Measurements from ENCODE around the gene HIF1A.
"Not testable (repeated sequence)": the region's sequence is repeated elsewhere in the genome, so short reads cannot be mapped to it uniquely, and the experiment has no call there.

Gene HIF1A

DNA sequence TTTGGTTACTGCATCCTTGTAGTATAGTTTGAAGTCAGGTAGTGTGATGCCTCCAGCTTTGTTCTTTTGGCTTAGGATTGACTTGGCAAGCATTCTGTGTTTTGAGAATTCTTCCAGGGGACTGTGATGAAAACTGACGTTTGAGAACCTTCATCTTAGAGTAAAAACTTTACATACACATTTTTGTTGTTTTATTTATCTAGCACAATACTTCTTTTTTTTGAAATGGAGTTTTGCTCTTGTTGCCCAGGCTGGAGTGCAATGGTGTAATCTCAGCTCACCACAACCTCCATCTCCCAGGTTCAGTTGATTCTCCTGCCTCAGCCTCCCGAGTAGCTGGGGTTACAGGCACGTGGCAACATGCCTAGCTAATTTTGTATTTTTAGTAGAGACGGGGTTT is 13.4 kb downstream of the HIF1A start:
- DNase-seq (ENCODE audit: low read depth), result not testable (repeated sequence)

DNA sequence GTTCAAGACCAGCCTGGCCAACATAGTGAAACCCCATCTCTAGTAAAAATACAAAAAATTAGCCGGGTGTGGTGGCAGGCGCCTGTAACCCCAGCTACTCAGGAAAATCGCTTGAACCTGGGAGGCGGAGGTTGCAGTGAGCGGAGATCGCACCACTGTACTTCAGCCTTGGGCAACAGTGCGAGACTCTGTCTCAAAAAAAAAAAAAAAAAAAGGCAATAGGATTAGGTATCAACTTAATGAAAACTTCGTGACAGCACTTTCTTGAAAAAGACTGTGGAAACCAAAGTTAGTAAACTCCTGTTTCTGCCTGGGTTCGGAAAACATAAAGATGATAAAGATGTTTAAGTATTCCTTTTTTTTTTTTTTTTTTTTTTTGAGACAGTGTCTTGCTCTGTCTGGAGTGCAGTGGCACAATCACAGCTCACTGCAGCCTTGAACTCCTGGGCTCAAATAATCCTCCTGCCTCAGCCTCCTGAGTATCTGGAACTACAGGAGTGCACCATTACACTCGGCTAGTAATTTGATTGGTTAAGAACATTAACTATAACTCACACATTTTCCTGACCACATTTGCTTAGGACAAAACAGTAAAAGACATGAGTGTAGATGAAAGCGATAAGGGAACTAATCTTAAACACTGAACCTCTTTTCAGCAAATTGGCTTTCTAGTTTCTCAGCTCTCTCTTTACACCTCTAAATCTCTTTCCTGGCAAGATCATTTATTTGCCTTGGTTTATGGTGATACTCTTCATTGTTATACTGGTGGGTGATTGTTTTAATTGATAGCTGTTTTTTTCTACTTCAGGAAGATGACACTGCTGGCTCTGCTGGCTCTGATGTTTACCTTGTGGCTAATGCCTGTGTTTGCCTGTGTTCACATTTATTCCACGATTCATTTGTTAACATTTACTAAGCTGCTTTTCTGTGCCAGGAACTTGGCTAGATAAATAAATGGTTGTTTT is 15.8 kb downstream of the HIF1A start:
- DNase-seq (ENCODE audit: low read depth), result no peak

DNA sequence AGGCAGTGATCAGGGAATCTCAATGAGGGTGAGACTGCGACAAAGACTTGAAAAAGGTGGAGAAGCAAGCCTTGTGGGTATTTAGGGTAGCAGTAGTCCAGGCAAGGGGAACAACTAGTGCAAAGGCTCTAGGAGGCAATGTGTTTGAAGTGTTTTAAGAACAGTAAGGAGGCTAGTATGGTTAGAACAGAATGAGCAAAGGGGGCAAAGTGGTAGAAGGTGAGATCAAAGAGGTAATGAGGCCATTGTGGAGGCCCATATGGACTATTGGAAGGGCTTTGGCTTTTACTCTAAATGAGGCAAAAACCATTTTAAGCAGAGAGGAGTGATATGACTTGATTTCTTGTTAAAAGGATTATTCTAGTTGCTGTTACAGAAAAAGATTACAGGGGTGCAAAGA is 16.8 kb downstream of the HIF1A start:
- no peak for DNase-seq (ENCODE audit: low read depth)

DNA sequence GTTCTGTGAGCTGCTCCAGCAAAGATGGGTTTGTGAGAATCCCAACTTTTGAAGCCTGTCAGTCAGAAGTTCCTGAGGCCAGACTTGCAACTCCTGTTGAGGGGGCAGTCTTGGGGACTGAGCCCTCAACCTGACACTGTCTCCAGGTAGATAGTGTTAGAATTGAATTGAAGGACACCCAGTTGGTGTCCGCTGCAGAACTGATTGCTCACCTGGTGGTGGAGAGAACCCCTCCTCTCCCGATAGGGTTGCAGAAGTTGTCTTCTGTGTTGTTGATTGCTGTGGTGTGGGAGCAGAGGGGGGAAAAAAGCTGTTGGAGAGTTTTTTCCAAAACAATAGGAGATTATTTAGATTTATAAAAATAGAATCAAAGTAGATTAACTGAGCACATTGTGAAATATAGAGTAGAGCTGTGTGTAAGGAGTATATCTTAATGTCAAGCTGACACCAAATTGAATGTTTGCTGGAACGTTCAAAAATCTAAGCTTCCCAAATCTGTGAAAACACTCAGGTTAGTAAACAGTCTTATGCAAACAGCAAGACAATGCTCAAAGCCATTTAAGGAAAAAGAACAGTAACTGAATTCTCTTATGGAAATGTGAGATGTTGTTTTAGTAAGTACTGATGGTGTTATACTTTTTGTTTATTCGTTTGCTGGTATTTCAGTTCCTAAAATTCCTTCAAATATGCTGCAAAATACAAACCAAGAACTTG is 18.6 kb downstream of the HIF1A start:
- DNase-seq (ENCODE audit: low read depth), result peak; percentile 14

DNA sequence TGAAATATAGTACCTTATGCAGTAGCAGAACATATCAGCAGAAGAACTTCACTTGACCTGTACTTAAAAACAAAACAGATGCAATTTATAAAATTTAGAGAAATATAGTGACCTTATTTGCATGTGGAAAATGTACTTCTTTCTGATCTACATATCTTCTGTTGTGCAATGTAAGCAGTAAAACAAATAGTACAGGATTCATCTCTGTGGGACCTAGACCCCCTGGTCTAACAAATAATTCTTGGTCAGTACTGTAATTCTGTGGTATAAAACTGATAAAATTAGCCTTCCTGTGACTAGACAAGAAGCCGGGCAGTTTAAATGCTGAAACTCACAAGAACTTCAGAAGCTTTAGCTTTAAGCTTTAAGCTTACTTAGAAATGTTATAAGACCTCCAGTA is 21.6 kb downstream of the HIF1A start:
- no peak for DNase-seq (ENCODE audit: low read depth)

DNA sequence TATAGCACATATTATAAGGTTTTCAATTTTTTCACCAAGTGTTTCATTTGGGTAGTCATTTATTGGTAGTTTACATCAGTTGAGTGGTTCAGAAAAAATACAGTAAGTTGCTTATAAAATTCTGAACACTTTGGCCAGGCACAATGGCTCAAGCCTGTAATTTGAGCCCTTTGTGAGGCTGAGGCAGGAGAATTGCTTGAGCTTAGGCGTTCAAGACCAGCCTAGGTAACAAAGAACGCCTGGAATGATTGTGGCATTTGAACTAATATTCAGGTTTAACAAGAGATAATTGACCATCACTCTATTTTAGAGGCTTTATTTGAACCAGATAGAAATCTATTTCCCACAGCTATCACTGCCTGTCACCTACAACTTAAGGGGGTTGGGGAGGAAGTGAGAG is 22.7 kb downstream of the HIF1A start:
- DNase-seq (ENCODE audit: low read depth), result no peak

DNA sequence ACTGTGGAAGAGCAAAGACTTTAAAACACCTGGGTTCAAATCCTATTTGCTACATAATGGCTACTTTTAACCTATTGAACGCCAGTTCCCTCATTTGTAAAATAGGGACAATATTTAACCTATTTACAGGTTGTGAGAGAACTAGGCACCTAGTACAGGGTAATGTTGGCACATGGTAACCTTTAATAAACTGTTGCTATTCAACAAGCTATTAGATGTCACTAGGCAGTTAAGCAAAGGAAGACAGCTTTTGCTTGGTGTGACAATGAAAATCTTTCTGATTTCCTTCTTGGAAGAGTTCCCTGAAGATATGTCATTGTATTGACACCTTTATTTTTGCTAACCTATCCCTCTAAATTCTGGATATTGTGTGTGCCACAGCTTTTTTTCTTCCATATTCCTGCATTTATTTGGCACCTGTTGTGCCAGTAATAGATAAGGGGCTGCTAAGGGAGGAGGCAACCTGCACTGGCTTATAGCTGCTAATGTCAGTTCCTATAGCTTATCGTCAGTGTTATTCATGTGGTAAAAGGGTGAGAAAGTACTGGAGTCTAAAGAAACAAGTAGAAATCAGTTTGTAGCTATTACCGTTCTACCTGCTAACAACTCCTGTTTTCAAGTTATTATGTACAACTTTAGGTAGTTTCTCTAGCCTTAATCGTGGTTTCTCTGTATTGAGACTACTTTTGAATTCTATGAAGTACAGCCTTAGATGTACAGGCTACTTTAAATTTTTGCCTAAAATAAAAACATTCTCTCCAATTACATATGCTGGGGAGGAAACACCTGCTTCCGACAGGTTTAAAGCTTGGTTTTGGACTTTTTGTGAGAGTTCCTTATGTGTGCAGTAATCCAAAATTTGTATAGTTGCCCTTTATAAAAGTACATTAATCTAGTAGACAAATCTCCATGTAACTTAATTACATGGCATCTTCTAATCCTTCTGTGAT is 24.3 kb downstream of the HIF1A start:
- no peak for DNase-seq (ENCODE audit: low read depth)

DNA sequence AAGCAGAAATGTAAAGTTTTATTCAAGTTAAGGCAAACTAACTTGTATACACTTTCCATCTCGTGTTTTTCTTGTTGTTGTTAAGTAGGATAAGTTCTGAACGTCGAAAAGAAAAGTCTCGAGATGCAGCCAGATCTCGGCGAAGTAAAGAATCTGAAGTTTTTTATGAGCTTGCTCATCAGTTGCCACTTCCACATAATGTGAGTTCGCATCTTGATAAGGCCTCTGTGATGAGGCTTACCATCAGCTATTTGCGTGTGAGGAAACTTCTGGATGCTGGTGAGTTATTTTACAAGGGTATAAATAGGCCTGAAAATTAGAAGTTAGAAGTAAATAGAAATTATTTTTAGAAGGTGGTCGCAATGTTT is 25.0 kb downstream of the HIF1A start:
- no peak for DNase-seq (ENCODE audit: low read depth)

DNA sequence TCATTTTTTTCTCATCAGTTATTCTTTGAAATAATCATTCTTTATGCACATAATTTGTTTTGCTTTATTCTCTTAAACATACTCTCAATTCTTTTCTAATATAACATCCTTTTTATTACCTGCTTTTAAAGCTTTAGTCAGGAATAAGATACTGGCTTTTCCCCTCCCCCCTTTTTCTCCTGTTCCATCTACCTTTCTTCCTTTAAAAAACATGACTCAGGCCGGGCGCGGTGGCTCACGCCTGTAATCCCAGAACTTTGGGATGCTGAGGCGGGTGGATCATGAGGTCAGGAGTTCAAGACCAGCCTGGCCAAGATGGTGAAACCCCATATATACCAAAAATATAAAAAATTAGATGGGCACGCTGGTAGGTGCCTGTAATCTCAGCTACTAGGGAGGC is 25.4 kb downstream of the HIF1A start:
- DNase-seq (ENCODE audit: low read depth), result no peak

DNA sequence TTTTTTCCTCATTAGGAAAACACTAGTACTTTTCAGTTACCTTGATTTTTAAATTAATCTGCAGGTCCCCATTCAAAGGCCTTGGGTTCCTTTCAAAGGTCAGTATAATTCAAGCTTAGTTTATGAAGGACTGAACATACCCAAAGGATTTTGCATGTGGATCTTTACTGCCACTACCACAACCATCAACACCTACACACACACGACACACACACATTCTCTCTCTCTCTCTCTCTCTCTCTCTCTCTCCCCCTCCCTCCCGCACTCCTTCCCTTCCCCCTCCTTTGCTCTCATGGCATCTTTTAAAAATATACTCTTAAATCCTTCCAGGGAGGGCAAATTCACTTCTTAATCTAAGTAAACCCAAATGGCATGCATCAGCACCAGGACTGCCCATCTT is 28.8 kb downstream of the HIF1A start:
- no peak for DNase-seq (ENCODE audit: low read depth)

DNA sequence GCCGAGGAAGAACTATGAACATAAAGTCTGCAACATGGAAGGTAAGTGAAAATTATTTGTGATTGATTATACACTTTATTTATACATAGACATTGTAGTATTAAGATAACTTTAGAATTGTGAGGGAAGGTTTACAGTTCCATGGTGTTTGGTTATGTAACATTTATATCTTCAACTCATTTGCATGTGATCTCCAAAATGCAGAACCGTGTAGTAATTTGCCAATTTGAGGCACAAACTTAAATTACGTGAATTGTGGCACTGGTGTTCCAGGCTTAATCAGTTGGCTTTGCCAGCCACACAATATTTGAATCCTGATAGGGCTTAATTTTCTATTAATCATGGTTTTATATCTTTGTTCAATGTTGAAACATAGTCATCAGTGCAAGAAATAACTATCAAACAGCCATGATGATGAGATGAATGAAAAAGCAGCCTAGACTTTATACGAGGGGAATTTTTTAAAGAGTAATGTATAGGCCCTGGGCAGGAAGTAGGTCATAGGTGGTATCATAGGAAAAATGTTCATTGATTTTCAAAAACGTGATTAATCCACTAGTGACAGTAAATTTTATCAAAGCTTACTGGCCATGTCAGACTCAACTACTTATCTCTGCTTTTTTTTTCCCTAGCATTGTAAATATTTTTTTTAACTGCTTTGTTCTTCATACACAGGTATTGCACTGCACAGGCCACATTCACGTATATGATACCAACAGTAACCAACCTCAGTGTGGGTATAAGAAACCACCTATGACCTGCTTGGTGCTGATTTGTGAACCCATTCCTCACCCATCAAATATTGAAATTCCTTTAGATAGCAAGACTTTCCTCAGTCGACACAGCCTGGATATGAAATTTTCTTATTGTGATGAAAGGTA is 31.7 kb downstream of the HIF1A start:
- no peak for DNase-seq (ENCODE audit: low read depth)

DNA sequence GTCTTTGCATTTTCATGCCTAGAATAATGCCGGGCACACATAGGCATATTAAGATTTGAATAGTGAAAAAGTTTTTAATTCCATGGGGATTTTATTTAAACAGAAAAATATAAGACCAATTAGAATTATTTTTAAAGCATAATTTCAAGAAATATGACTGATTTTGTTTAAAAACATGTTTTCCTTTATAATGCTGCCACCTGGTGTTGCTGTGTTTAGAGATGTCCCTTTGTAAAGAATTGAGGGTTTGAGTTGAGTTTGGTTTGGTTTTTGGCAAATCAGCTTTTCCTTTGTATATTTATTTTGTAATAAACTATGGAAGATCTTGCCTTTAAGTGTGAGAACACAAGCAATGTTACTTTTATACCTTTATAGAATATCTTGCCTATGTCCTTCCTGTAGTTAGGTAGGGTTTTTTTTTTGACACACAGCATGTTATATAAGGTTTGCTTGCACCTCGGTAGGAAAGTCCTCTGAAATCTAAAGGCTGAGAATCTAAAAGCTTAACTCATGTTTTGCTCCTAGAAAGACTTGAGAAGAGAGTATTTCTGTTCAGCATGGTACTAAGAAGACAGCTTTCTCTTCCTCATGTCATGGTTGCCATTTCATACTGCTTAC is 35.6 kb downstream of the HIF1A start:
- DNase-seq (ENCODE audit: low read depth), result no peak

DNA sequence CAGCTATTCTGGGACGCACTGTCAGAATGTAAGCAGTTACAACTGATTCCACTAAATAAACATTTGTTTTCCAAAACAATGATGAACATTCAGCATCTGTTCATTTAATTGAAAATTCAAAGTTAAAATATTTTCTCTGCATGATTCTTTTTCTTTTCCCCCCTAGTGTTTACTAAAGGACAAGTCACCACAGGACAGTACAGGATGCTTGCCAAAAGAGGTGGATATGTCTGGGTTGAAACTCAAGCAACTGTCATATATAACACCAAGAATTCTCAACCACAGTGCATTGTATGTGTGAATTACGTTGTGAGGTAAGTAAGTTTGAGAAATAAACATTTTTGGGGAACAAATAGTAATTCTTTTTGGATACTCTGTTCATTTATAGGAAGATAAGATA is 38.7 kb downstream of the HIF1A start:
- no peak for DNase-seq (ENCODE audit: low read depth)

DNA sequence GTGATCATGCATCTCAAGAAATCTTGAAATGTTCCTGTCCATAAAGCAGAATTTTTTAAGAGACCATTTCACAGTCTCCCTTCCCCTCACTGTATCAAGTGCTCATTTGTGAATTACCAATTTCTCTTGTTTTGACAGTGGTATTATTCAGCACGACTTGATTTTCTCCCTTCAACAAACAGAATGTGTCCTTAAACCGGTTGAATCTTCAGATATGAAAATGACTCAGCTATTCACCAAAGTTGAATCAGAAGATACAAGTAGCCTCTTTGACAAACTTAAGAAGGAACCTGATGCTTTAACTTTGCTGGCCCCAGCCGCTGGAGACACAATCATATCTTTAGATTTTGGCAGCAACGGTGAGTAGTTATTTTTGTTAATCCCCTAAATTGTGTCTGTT is 41.4 kb downstream of the HIF1A start:
- DNase-seq (ENCODE audit: low read depth), result no peak

DNA sequence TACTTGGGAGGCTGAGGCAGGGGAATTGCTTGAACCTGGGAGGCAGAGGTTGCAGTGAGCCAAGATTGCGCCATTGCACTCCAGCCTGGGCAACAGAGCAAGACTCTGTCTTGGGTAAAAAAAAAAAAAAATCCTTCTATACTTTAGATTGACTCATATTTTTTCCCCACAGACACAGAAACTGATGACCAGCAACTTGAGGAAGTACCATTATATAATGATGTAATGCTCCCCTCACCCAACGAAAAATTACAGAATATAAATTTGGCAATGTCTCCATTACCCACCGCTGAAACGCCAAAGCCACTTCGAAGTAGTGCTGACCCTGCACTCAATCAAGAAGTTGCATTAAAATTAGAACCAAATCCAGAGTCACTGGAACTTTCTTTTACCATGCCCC is 42.6 kb downstream of the HIF1A start:
- no peak for DNase-seq (ENCODE audit: low read depth)

DNA sequence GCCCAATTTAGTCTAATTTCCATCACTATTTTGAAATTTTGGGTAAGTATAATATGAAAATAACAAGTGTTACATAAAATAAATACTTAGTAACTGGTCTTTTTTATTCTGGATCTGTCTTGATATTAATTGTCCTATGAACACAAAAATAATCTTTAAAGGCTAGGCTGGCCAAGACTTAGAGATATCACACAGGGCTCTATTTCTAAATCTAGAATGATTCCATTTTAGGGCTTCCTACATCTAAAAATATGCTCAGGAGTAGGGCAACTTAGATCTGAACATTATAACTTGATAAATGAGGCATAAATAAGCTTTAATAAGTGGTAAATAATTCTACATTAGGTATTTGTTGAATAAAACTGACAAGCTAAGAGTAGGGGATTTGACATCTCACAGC is 43.8 kb downstream of the HIF1A start:
- no peak for DNase-seq (ENCODE audit: low read depth)

DNA sequence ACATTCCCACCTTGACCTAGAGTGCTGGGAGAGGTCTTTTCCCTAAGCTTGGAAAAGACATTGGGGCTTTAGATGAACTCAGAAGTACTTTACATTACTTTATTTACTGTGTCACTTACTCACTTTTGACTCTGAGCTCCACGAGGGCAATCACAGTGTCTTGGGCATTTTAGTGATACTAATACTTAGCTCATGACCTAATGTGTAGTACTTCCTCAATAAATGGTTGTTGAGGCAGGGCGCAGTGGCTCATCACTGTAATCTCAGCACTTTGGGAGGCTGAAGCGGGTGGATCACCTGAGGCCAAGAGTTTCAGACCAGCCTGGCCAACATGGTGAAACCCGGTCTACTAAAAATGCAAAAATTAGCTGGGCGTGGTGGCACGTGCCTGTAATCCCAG is 47.1 kb downstream of the HIF1A start:
- no peak for DNase-seq (ENCODE audit: low read depth)

DNA sequence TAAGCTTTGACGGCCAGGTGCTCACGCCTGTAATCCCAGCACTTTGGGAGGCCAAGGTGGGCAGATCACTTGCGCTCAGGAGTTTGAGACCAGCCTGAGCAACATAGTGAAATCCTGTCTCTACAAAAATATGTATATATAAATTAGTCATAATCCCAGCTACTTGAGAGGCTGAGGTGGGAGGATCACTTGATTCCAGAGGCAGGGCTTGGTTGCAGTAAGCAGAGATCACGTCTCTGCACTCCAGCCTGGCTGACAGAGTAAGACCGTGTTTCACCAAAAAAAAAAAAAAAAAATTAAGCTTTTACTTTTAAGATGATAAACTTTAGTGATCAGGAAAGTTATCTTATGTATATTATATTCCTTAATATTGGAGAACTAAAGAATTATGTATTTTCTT is 48.9 kb downstream of the HIF1A start:
- DNase-seq (ENCODE audit: low read depth), result no peak

DNA sequence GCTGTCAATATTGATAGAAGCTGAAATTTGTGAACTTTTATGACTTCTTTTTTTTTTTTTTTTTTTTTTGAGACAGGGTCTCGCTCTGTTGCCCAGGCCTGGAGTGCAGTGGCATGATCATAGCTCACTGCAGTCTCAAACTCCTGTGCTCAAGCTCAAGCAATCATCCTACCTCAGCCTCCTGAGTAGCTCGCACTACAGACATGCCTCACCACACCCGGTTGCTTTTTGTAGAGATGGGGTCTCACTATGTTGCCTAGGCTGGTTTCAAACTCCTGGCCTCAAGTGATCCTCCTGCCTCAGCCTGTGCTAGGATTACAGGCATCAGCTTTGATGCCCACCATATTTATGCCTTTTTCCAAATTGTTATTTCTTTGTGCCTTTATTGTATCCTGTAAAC is 51.0 kb downstream of the HIF1A start:
- DNase-seq (ENCODE audit: low read depth), result not testable (repeated sequence)

DNA sequence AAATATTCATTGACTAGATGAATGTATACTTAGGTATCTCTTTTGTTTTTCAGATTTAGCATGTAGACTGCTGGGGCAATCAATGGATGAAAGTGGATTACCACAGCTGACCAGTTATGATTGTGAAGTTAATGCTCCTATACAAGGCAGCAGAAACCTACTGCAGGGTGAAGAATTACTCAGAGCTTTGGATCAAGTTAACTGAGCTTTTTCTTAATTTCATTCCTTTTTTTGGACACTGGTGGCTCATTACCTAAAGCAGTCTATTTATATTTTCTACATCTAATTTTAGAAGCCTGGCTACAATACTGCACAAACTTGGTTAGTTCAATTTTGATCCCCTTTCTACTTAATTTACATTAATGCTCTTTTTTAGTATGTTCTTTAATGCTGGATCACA is 51.6 kb downstream of the HIF1A start:
- DNase-seq (ENCODE audit: low read depth), result no peak

DNA sequence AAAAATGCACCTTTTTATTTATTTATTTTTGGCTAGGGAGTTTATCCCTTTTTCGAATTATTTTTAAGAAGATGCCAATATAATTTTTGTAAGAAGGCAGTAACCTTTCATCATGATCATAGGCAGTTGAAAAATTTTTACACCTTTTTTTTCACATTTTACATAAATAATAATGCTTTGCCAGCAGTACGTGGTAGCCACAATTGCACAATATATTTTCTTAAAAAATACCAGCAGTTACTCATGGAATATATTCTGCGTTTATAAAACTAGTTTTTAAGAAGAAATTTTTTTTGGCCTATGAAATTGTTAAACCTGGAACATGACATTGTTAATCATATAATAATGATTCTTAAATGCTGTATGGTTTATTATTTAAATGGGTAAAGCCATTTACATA is 52.0 kb downstream of the HIF1A start:
- DNase-seq (ENCODE audit: low read depth), result peak; percentile 51
